Erythroblast (primary cell): ENCODE results near the gene GALNT9.

Experiments used
- GATA1 ChIP-seq: IDR thresholded peaks from 2 replicates; pipeline ENCODE4 v1.6.1; 2011; ENCODE audit warnings: low read depth, mild to moderate bottlenecking, control low read depth, low read length, moderate library complexity
- POLR2A ChIP-seq: IDR thresholded peaks from 2 replicates; pipeline ENCODE4 v1.6.1; 2011; ENCODE audit warnings: mild to moderate bottlenecking, low read length

- TF ChIP-seq POLR2A (no peak), GATA1 (no peak)
Measured at GRCh38 chr12:132259364-132259871, 70.0 kb downstream of the GALNT9 start.
